ENCODE measurements around the gene CHST4. TPM values are rescaled to one million over a fixed set of nuclear protein-coding genes. Genes with fewer than 3 reads are reported as not detected.

Gene CHST4
- total and polyA plus RNA-seq, 9 of the 15 experiments (the other 6 are each of a cell fraction or from before 2014, with no cell fraction given): 0.07 TPM; not detected in 8

- TF ChIP-seq, protein P1, sequence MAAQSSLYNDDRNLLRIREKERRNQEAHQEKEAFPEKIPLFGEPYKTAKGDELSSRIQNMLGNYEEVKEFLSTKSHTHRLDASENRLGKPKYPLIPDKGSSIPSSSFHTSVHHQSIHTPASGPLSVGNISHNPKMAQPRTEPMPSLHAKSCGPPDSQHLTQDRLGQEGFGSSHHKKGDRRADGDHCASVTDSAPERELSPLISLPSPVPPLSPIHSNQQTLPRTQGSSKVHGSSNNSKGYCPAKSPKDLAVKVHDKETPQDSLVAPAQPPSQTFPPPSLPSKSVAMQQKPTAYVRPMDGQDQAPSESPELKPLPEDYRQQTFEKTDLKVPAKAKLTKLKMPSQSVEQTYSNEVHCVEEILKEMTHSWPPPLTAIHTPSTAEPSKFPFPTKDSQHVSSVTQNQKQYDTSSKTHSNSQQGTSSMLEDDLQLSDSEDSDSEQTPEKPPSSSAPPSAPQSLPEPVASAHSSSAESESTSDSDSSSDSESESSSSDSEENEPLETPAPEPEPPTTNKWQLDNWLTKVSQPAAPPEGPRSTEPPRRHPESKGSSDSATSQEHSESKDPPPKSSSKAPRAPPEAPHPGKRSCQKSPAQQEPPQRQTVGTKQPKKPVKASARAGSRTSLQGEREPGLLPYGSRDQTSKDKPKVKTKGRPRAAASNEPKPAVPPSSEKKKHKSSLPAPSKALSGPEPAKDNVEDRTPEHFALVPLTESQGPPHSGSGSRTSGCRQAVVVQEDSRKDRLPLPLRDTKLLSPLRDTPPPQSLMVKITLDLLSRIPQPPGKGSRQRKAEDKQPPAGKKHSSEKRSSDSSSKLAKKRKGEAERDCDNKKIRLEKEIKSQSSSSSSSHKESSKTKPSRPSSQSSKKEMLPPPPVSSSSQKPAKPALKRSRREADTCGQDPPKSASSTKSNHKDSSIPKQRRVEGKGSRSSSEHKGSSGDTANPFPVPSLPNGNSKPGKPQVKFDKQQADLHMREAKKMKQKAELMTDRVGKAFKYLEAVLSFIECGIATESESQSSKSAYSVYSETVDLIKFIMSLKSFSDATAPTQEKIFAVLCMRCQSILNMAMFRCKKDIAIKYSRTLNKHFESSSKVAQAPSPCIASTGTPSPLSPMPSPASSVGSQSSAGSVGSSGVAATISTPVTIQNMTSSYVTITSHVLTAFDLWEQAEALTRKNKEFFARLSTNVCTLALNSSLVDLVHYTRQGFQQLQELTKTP (IDR thresholded peaks at IDR 0.05; ENCODE audit: low read depth in 1 of 2, partially characterized antibody in 2 of 2): no peak
- TF ChIP-seq NFATC3 (IDR thresholded peaks at IDR 0.05) (no peak), CHCHD3 (CRISPR knock-in tag; IDR thresholded peaks at IDR 0.05) (no peak), ETS2 (tag; IDR thresholded peaks at IDR 0.05; ENCODE audit: borderline replicate concordance, poor library complexity, severe bottlenecking) (no peak), ELF4 (CRISPR knock-in tag; IDR thresholded peaks at IDR 0.05) (no peak), TOE1 (IDR thresholded peaks at IDR 0.05; ENCODE audit: borderline replicate concordance) (no peak), TOE1 (CRISPR knock-in tag; IDR thresholded peaks at IDR 0.05; ENCODE audit: borderline replicate concordance, low read depth) (no peak), KLF1 (tag; IDR thresholded peaks at IDR 0.05) (peak; percentile 60; the same call in 1 of the 2 replicates), CBFB (CRISPR knock-in tag; IDR thresholded peaks at IDR 0.05) (no peak), NR2F6 (CRISPR knock-in tag; IDR thresholded peaks at IDR 0.05) (no peak), L3MBTL2 (IDR thresholded peaks at IDR 0.05) (0 out of 2 replicates have a peak, but pooled peaks have one; percentile 52), IRF2 (CRISPR knock-in tag; IDR thresholded peaks at IDR 0.05) (no peak), RHOXF2B (CRISPR knock-in tag; conservative IDR thresholded peaks at IDR 0.05) (no peak), ETV5 (CRISPR knock-in tag; IDR thresholded peaks at IDR 0.05; ENCODE audit: low read depth) (peak; percentile 50; the same call in 1 of the 2 replicates), ZBED1 (IDR thresholded peaks at IDR 0.05) (no peak)
- TF ChIP-seq, protein P2, sequence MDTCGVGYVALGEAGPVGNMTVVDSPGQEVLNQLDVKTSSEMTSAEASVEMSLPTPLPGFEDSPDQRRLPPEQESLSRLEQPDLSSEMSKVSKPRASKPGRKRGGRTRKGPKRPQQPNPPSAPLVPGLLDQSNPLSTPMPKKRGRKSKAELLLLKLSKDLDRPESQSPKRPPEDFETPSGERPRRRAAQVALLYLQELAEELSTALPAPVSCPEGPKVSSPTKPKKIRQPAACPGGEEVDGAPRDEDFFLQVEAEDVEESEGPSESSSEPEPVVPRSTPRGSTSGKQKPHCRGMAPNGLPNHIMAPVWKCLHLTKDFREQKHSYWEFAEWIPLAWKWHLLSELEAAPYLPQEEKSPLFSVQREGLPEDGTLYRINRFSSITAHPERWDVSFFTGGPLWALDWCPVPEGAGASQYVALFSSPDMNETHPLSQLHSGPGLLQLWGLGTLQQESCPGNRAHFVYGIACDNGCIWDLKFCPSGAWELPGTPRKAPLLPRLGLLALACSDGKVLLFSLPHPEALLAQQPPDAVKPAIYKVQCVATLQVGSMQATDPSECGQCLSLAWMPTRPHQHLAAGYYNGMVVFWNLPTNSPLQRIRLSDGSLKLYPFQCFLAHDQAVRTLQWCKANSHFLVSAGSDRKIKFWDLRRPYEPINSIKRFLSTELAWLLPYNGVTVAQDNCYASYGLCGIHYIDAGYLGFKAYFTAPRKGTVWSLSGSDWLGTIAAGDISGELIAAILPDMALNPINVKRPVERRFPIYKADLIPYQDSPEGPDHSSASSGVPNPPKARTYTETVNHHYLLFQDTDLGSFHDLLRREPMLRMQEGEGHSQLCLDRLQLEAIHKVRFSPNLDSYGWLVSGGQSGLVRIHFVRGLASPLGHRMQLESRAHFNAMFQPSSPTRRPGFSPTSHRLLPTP (IDR thresholded peaks at IDR 0.05; ENCODE audit: borderline replicate concordance, extremely low read depth, insufficient read length): no peak
- TF ChIP-seq, protein P3, sequence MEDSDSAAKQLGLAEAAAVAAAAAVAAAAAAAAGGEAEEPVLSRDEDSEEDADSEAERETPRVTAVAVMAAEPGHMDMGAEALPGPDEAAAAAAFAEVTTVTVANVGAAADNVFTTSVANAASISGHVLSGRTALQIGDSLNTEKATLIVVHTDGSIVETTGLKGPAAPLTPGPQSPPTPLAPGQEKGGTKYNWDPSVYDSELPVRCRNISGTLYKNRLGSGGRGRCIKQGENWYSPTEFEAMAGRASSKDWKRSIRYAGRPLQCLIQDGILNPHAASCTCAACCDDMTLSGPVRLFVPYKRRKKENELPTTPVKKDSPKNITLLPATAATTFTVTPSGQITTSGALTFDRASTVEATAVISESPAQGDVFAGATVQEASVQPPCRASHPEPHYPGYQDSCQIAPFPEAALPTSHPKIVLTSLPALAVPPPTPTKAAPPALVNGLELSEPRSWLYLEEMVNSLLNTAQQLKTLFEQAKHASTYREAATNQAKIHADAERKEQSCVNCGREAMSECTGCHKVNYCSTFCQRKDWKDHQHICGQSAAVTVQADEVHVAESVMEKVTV (CRISPR knock-in tag; IDR thresholded peaks at IDR 0.05): no peak
- TF ChIP-seq, protein P4, sequence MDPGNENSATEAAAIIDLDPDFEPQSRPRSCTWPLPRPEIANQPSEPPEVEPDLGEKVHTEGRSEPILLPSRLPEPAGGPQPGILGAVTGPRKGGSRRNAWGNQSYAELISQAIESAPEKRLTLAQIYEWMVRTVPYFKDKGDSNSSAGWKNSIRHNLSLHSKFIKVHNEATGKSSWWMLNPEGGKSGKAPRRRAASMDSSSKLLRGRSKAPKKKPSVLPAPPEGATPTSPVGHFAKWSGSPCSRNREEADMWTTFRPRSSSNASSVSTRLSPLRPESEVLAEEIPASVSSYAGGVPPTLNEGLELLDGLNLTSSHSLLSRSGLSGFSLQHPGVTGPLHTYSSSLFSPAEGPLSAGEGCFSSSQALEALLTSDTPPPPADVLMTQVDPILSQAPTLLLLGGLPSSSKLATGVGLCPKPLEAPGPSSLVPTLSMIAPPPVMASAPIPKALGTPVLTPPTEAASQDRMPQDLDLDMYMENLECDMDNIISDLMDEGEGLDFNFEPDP (CRISPR knock-in tag; IDR thresholded peaks at IDR 0.05): no peak
These were observed 42.0 kb upstream of the CHST4 start (continued) for GRCh38 chr16:71484006-71484893.

All from K562 (cell line).